Natural killer cell treated with Interleukin-12 subunit alpha and Interleukin-12 subunit beta and Interleukin-15 and Interleukin-18, amount 100 ng/mL, for 72 hours (primary cell): ENCODE data around the gene PALLD. TPM values are rescaled to one million over a fixed set of nuclear protein-coding genes. Genes with fewer than 3 reads are reported as not detected.

ENCODE experiments used
- ATAC-seq, 2 donors: fragments of 150-1000 bp; cut with Tn5 transposase in 1 of 2; sonication (Bioruptor Pico), chemical (Tn5 transposase) in 1 of 2; 2 replicates each; pipeline ENCODE4 v1.10.0; 2021
- DNase-seq: peaks from one replicate; pipeline ENCODE4 v3.0.0; 2022; ENCODE audit warnings: low spot score
- H3K27ac Mint-ChIP-seq, 2 donors: 1 replicate in 1 of 2; 2 replicates in 1 of 2; pipeline ENCODE4 v1.8.0; 2022; ENCODE audit warnings: mixed read lengths in 2 of 2, mild to moderate bottlenecking in 1 of 2, moderate library complexity in 1 of 2
- H3K27me3 Mint-ChIP-seq, 2 donors: 1 replicate in 1 of 2; 2 replicates in 1 of 2; pipeline ENCODE4 v1.8.0; 2022; ENCODE audit warnings: mixed read lengths in 2 of 2
- H3K36me3 Mint-ChIP-seq: one replicate; pipeline ENCODE4 v1.8.0; 2022; ENCODE audit warnings: mixed read lengths
- H3K4me1 Mint-ChIP-seq, 2 donors: 1 replicate in 1 of 2; 2 replicates in 1 of 2; pipeline ENCODE4 v1.8.0; 2022; ENCODE audit warnings: low read depth in 2 of 2, mixed read lengths in 2 of 2, mild to moderate bottlenecking in 1 of 2
- H3K4me3 Mint-ChIP-seq: one replicate; pipeline ENCODE4 v1.8.0; 2022; ENCODE audit warnings: mixed read lengths
- H3K9me3 Mint-ChIP-seq: 2 replicates; pipeline ENCODE4 v1.8.0; 2022; ENCODE audit warnings: mixed read lengths
- total RNA-seq, 2 donors: library from RNA; stranded (reverse); gene quantifications; one replicate each; pipeline ENCODE4 v1.2.3, GENCODE V29; 2022

Gene PALLD
- total RNA-seq, 2 donors from 2014 or later, result 0.52 to 11.0 TPM

DNA sequence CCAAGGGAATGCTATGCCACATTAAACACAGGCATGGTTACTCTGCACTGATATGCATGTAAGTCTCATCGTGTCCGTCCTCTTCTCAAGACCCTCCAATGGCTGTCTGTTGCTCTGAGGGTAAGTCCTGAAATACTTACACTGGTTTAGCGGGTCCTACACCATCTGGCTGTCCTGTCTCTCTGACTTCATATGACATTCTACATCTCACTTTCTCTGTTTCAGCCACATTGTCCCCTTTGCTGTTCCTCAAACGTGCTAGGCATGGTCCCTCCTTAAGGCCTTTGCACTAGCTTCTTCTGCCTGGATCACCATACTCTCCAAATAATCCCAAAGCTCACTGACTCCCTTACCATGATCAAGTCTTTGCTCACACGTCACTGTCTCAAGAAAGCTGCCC, 131.4 kb downstream of the PALLD start:
- DNase-seq, result no peak
- Mint-ChIP-seq H3K27ac (no peak overlapping the region), H3K4me3 (no peak overlapping the region), H3K9me3 (no peaks in the 10 kb centered on the region), H3K4me1 (peaks cover 4 to 9% of the 10 kb centered on the region in 2 donors), H3K27me3 (peaks cover 41 to 63% of the 10 kb centered on the region in 2 donors), H3K36me3 (no peaks in the 10 kb centered on the region)
- peak in 1 of 2 donors; percentile 15 for ATAC-seq

GRCh38 chr4:168629566-168629965, 132.7 kb downstream of the PALLD start:
- ATAC-seq (no peak), DNase-seq (no peak)
- Mint-ChIP-seq H3K27ac (no peak overlapping the region), H3K27me3 (peaks cover 38 to 55% of the 10 kb centered on the region in 2 donors), H3K4me3 (no peak overlapping the region), H3K9me3 (no peaks in the 10 kb centered on the region), H3K4me1 (peaks cover 8 to 13% of the 10 kb centered on the region in 2 donors), H3K36me3 (no peaks in the 10 kb centered on the region)

GRCh38 chr4:168630445-168631187, 133.8 kb downstream of the PALLD start:
- Mint-ChIP-seq H3K9me3 (no peaks in the 10 kb centered on the region), H3K36me3 (no peaks in the 10 kb centered on the region), H3K4me1 (peaks cover 13 to 14% of the 10 kb centered on the region in 2 donors), H3K27ac (no peak overlapping the region), H3K27me3 (peaks cover 44 to 61% of the 10 kb centered on the region in 2 donors), H3K4me3 (no peak overlapping the region)
- ATAC-seq (no peak), DNase-seq (no peak)

GRCh38 chr4:168631241-168632162, 134.7 kb downstream of the PALLD start:
- ATAC-seq, result no peak
- H3K9me3 Mint-ChIP-seq, result no peaks in the 10 kb centered on the region
- H3K36me3 Mint-ChIP-seq, result no peaks in the 10 kb centered on the region

GRCh38 chr4:168632301-168632725, 135.5 kb downstream of the PALLD start:
- Mint-ChIP-seq H3K27ac (no peak overlapping the region), H3K27me3 (peaks cover 45 to 74% of the 10 kb centered on the region in 2 donors), H3K4me3 (peak overlapping the region; percentile 25), H3K36me3 (no peaks in the 10 kb centered on the region), H3K4me1 (peaks cover 13 to 14% of the 10 kb centered on the region in 2 donors), H3K9me3 (no peaks in the 10 kb centered on the region)
- DNase-seq (no peak), ATAC-seq (no peak)

More at GRCh38 chr4:168631241-168632162, 134.7 kb downstream of the PALLD start:
- no peak overlapping the region for H3K27ac Mint-ChIP-seq
- peaks cover 45 to 70% of the 10 kb centered on the region in 2 donors for H3K27me3 Mint-ChIP-seq
- peak overlapping the region; percentile 25 for H3K4me3 Mint-ChIP-seq
- DNase-seq, result no peak
- H3K4me1 Mint-ChIP-seq, result peaks cover 13 to 14% of the 10 kb centered on the region in 2 donors

DNA sequence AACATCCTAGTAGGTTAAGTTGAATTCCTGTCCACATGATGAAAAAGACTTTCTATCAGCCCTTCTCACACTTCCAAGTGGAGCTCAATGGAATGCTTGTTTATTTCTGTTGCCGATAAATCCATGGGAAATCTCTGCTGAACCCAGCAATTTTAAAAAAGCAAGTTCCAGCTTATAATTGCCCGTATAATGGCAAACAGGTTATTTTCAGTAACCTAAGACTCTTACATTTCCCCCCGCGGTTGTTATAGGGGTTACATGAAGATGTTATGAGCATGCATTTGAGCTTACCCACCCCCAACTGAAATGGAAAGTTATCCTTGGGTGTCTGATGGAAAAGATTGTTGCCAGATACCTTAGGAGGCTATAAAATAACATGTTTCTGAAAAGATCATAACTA, 136.2 kb downstream of the PALLD start:
- Mint-ChIP-seq H3K4me3 (no peak overlapping the region), H3K36me3 (no peaks in the 10 kb centered on the region), H3K27ac (no peak overlapping the region), H3K9me3 (no peaks in the 10 kb centered on the region), H3K4me1 (peaks cover 13 to 14% of the 10 kb centered on the region in 2 donors), H3K27me3 (peaks cover 45 to 70% of the 10 kb centered on the region in 2 donors)
- ATAC-seq (no peak), DNase-seq (no peak)

- no peak overlapping the region for H3K27ac Mint-ChIP-seq
- no peaks in the 10 kb centered on the region for H3K36me3 Mint-ChIP-seq
- no peak for ATAC-seq
- no peaks in the 10 kb centered on the region for H3K9me3 Mint-ChIP-seq
- peaks cover 13 to 14% of the 10 kb centered on the region in 2 donors for H3K4me1 Mint-ChIP-seq
- no peak overlapping the region for H3K4me3 Mint-ChIP-seq
- peaks cover 42 to 66% of the 10 kb centered on the region in 2 donors for H3K27me3 Mint-ChIP-seq
- no peak for DNase-seq
Observed at GRCh38 chr4:168633496-168633895, 136.6 kb downstream of the PALLD start.

- H3K4me1 Mint-ChIP-seq, result peaks cover 13 to 14% of the 10 kb centered on the region in 2 donors
- ATAC-seq, result no peak
- no peak for DNase-seq
- H3K4me3 Mint-ChIP-seq, result peak overlapping the region; percentile 32
- no peaks in the 10 kb centered on the region for H3K36me3 Mint-ChIP-seq
- no peaks in the 10 kb centered on the region for H3K9me3 Mint-ChIP-seq
- H3K27me3 Mint-ChIP-seq, result peaks cover 36 to 57% of the 10 kb centered on the region in 2 donors
- no peak overlapping the region for H3K27ac Mint-ChIP-seq
Observed at GRCh38 chr4:168634276-168634802, 137.5 kb downstream of the PALLD start.

DNA sequence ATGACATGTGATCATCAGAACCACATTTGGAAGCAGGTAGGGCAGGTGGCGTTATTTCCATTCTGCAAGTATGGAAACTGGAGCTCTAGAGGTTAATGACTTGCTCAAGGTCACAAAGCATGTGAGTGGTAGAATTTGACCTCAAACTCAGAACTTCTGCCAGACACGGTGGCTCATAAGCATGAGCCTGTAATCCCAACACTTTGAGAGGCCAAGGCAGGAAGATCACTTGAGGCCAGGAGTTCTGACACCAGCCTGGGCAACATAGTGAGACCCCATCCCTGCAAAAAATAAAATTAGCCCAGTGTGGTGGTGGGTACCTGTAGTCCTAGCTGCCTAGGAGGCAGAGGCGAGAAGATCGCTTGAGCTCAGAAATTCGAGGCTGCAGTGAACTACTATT, 139.2 kb downstream of the PALLD start:
- H3K27me3 Mint-ChIP-seq, result peaks cover 25 to 49% of the 10 kb centered on the region in 2 donors
- no peak overlapping the region for H3K27ac Mint-ChIP-seq

GRCh38 chr4:168636506-168637196, 139.8 kb downstream of the PALLD start:
- H3K4me1 Mint-ChIP-seq, result peaks cover 13 to 14% of the 10 kb centered on the region in 2 donors
- no peak for DNase-seq
- H3K27ac Mint-ChIP-seq, result no peak overlapping the region
- H3K27me3 Mint-ChIP-seq, result peaks cover 24 to 47% of the 10 kb centered on the region in 2 donors
- no peaks in the 10 kb centered on the region for H3K9me3 Mint-ChIP-seq
- H3K4me3 Mint-ChIP-seq, result no peak overlapping the region
- ATAC-seq, result no peak
- no peaks in the 10 kb centered on the region for H3K36me3 Mint-ChIP-seq

More for the DNA sequence above, 139.2 kb downstream of the PALLD start:
- DNase-seq (no peak), ATAC-seq (no peak)
- no peak overlapping the region for H3K4me3 Mint-ChIP-seq
- H3K9me3 Mint-ChIP-seq, result no peaks in the 10 kb centered on the region
- peaks cover 13 to 14% of the 10 kb centered on the region in 2 donors for H3K4me1 Mint-ChIP-seq
- H3K36me3 Mint-ChIP-seq, result no peaks in the 10 kb centered on the region

- H3K36me3 Mint-ChIP-seq, result no peaks in the 10 kb centered on the region
- no peak for ATAC-seq
- no peak overlapping the region for H3K4me3 Mint-ChIP-seq
- H3K4me1 Mint-ChIP-seq, result peaks cover 4 to 10% of the 10 kb centered on the region in 2 donors
- H3K27me3 Mint-ChIP-seq, result peaks cover 24 to 36% of the 10 kb centered on the region in 2 donors
- DNase-seq, result no peak
- no peak overlapping the region for H3K27ac Mint-ChIP-seq
- H3K9me3 Mint-ChIP-seq, result no peaks in the 10 kb centered on the region
Observed at GRCh38 chr4:168637872-168638756, 141.3 kb downstream of the PALLD start.

- Mint-ChIP-seq H3K27ac (no peak overlapping the region), H3K4me3 (no peak overlapping the region), H3K27me3 (peaks cover 16 to 34% of the 10 kb centered on the region in 2 donors), H3K9me3 (no peaks in the 10 kb centered on the region), H3K4me1 (peaks cover 0 to 2% of the 10 kb centered on the region in 2 donors), H3K36me3 (no peaks in the 10 kb centered on the region)
- no peak for ATAC-seq
- DNase-seq, result no peak
Observed at GRCh38 chr4:168639914-168640313, 143.1 kb downstream of the PALLD start.
